ENCODE results near the gene SORL1-AS1.

Gene SORL1-AS1

GRCh38 chr11:121456151-121456550 is 3.4 kb upstream of the SORL1-AS1 start:
- intact Hi-C loops (cut with DNase I), result no loop called here
- DNase-seq (ENCODE audit: missing footprints) (no peak), ATAC-seq (no peak)

GRCh38 chr11:121455115-121455514 is 2.3 kb upstream of the SORL1-AS1 start:
- no peak for DNase-seq (ENCODE audit: missing footprints)
- intact Hi-C loops (cut with DNase I), result no loop called here

GRCh38 chr11:121453589-121454299 is 977 bp upstream of the SORL1-AS1 start:
- no peak for ATAC-seq

More at GRCh38 chr11:121455115-121455514, 2.3 kb upstream of the SORL1-AS1 start:
- no peak for ATAC-seq

GRCh38 chr11:121451986-121452608 is 670 bp downstream of the SORL1-AS1 start, which contains the start of gene SORL1:
Gene SORL1 (plus strand): TSS chr11:121452314. CDS start chr11:121452332, 18 bp downstream.
- intact Hi-C loops (cut with DNase I), result loop anchor here (1.0 to 2.0 kb wide), 3 partner anchors 63 to 133 kb away; no protein-coding TSS in a partner anchor
- ATAC-seq (peak; percentile 90), DNase-seq (ENCODE audit: missing footprints) (peak; percentile 90)

More at GRCh38 chr11:121453589-121454299, 977 bp upstream of the SORL1-AS1 start:
- intact Hi-C loops (cut with DNase I), result loop anchor here (2.0 kb wide), 2 partner anchors 65 to 81 kb away; no protein-coding TSS in a partner anchor
- no peak for DNase-seq (ENCODE audit: missing footprints)

GRCh38 chr11:121451178-121451985 is 1.4 kb downstream of the SORL1-AS1 start:
- intact Hi-C loops (cut with DNase I), result no loop called here
- ATAC-seq (no peak), DNase-seq (ENCODE audit: missing footprints) (no peak)

- ATAC-seq (no peak), DNase-seq (ENCODE audit: missing footprints) (no peak)
- intact Hi-C loops (cut with DNase I), result no loop called here
Observed at GRCh38 chr11:121450401-121450800, 2.4 kb downstream of the SORL1-AS1 start.

- intact Hi-C loops (cut with DNase I), result no loop called here
- ATAC-seq, result no peak
- DNase-seq (ENCODE audit: missing footprints), result no peak
Observed at GRCh38 chr11:121449626-121450025, 3.1 kb downstream of the SORL1-AS1 start.

- ATAC-seq, result no peak
- intact Hi-C loops (cut with DNase I), result no loop called here
- DNase-seq (ENCODE audit: missing footprints), result no peak
Observed at GRCh38 chr11:121449123-121449522, 3.6 kb downstream of the SORL1-AS1 start.

- DNase-seq (ENCODE audit: missing footprints) (no peak), ATAC-seq (no peak)
- intact Hi-C loops (cut with DNase I), result no loop called here
Observed at GRCh38 chr11:121448431-121448941, 4.3 kb downstream of the SORL1-AS1 start.

GRCh38 chr11:121448011-121448410 is 4.8 kb downstream of the SORL1-AS1 start:
- intact Hi-C loops (cut with DNase I), result no loop called here
- DNase-seq (ENCODE audit: missing footprints) (no peak), ATAC-seq (no peak)

GRCh38 chr11:121446752-121447156 is 6.0 kb downstream of the SORL1-AS1 start:
- no peak for DNase-seq (ENCODE audit: missing footprints)
- no peak for ATAC-seq
- intact Hi-C loops (cut with DNase I), result no loop called here

- ATAC-seq (no peak), DNase-seq (ENCODE audit: missing footprints) (no peak)
- intact Hi-C loops (cut with DNase I), result no loop called here
Observed at GRCh38 chr11:121445071-121445768, 7.5 kb downstream of the SORL1-AS1 start.

GRCh38 chr11:121444526-121444925 is 8.2 kb downstream of the SORL1-AS1 start:
- intact Hi-C loops (cut with DNase I), result no loop called here
- no peak for DNase-seq (ENCODE audit: missing footprints)
- ATAC-seq, result no peak

- intact Hi-C loops (cut with DNase I), result no loop called here
- no peak for DNase-seq (ENCODE audit: missing footprints)
- ATAC-seq, result no peak
Observed at GRCh38 chr11:121443688-121444275, 9.0 kb downstream of the SORL1-AS1 start.

- intact Hi-C loops (cut with DNase I), result no loop called here
- no peak for ATAC-seq
- no peak for DNase-seq (ENCODE audit: missing footprints)
Observed at GRCh38 chr11:121441521-121441920, 11.2 kb downstream of the SORL1-AS1 start.

- ATAC-seq (no peak), DNase-seq (ENCODE audit: missing footprints) (no peak)
- intact Hi-C loops (cut with DNase I), result no loop called here
Observed at GRCh38 chr11:121439759-121440158, 13.0 kb downstream of the SORL1-AS1 start.

GRCh38 chr11:121439337-121439736 is 13.4 kb downstream of the SORL1-AS1 start:
- no peak for ATAC-seq
- intact Hi-C loops (cut with DNase I), result no loop called here

GRCh38 chr11:121437686-121438078 is 15.1 kb downstream of the SORL1-AS1 start:
- intact Hi-C loops (cut with DNase I), result no loop called here
- no peak for DNase-seq (ENCODE audit: missing footprints)
- ATAC-seq, result no peak

More at GRCh38 chr11:121439337-121439736, 13.4 kb downstream of the SORL1-AS1 start:
- no peak for DNase-seq (ENCODE audit: missing footprints)
